Nephron progenitor cell (in vitro differentiated cells): ENCODE measurements around the gene GLRA3.

ENCODE experiments used
- DNase-seq: peaks from one replicate; pipeline ENCODE4 v3.0.0; 2021
- H3K27ac Mint-ChIP-seq: 2 replicates; pipeline ENCODE4 v1.8.0; 2021; ENCODE audit warnings: mild to moderate bottlenecking, moderate library complexity, mixed read lengths
- H3K27me3 Mint-ChIP-seq: 2 replicates; pipeline ENCODE4 v1.8.0; 2021; ENCODE audit warnings: mild to moderate bottlenecking, low read depth, mixed read lengths; ENCODE audit not compliant: poor library complexity
- H3K36me3 Mint-ChIP-seq: 2 replicates; pipeline ENCODE4 v1.8.0; 2021; ENCODE audit warnings: low read depth, mixed read lengths
- H3K4me1 Mint-ChIP-seq: 2 replicates; pipeline ENCODE4 v1.8.0; 2021; ENCODE audit warnings: mixed read lengths
- H3K4me3 Mint-ChIP-seq: 2 replicates; pipeline ENCODE4 v1.8.0; 2021; ENCODE audit warnings: mild to moderate bottlenecking, moderate library complexity, mixed read lengths
- H3K9me3 Mint-ChIP-seq: 2 replicates; pipeline ENCODE4 v1.8.0; 2021; ENCODE audit warnings: mild to moderate bottlenecking, moderate library complexity, mixed read lengths
- CTCF ChIP-seq: fragments of 200-600 bp; sonication (generic); IDR thresholded peaks from 2 replicates; pipeline ENCODE4 v1.5.0; 2021; ENCODE audit warnings: antibody characterized with exemption

The GLRA3 gene

GRCh38 chr4:174590336-174590735 lies 238.7 kb downstream of the GLRA3 start:
- H3K4me1 Mint-ChIP-seq: no peaks in the 10 kb centered on the region

More at GRCh38 chr4:174590336-174590735, 238.7 kb downstream of the GLRA3 start:
- Mint-ChIP-seq H3K4me3 (no peak overlapping the region), H3K9me3 (peaks cover 5% of the 10 kb centered on the region), H3K36me3 (no peaks in the 10 kb centered on the region), H3K27ac (no peak overlapping the region), H3K27me3 (no peaks in the 10 kb centered on the region)
- no peak for TF ChIP-seq CTCF
- DNase-seq: no peak
